ENCODE measurements around the gene RPL22L1.

- no peak for TF ChIP-seq EZH2phosphoT487 (IDR thresholded peaks at IDR 0.05; ENCODE audit: borderline replicate concordance, low read depth, low read length)
- no peak for TF ChIP-seq CTCF (conservative IDR thresholded peaks at IDR 0.05; ENCODE audit: low read length)
These were observed 7.2 kb downstream of the RPL22L1 start for GRCh38 chr3:170862618-170863374.
